OCI-LY3 (cell line): ENCODE results near the gene SLC35B2.

Source experiments
- EZH2phosphoT487 ChIP-seq: fragments of 200-600 bp; shearing (Covaris generic); IDR thresholded peaks from 2 replicates; pipeline ENCODE4 v1.6.1; 2018; ENCODE audit warnings: antibody characterized with exemption, mixed run types, low read depth
- TF ChIP-seq, protein P1 (sequence below): fragments of 200-600, 300-600 bp; sonication (generic); IDR thresholded peaks from 2 replicates; pipeline ENCODE4 v1.5.1; 2014; ENCODE audit warnings: antibody characterized with exemption, low read length, low read depth

DNA sequence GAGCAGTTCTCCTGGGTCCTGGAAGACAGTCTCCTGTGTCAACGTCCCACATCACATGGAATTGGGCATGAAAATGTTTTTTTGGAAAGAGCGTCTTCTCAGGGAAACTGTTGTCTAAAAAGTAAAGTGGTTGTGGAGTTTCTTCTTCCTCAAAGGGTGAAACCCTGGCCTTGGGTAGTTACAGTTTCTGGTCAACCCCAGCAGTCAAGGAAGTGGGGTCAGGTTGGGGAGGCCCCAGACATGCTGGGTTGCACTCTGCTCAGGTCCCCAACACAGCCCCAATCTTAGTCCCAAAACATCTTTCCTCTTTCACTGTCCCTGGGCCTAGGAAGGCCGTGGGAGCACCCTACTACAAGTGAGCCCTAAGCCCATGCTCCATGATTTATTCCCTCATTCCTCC lies 9.0 kb upstream of the SLC35B2 start:
- TF ChIP-seq, protein P1, sequence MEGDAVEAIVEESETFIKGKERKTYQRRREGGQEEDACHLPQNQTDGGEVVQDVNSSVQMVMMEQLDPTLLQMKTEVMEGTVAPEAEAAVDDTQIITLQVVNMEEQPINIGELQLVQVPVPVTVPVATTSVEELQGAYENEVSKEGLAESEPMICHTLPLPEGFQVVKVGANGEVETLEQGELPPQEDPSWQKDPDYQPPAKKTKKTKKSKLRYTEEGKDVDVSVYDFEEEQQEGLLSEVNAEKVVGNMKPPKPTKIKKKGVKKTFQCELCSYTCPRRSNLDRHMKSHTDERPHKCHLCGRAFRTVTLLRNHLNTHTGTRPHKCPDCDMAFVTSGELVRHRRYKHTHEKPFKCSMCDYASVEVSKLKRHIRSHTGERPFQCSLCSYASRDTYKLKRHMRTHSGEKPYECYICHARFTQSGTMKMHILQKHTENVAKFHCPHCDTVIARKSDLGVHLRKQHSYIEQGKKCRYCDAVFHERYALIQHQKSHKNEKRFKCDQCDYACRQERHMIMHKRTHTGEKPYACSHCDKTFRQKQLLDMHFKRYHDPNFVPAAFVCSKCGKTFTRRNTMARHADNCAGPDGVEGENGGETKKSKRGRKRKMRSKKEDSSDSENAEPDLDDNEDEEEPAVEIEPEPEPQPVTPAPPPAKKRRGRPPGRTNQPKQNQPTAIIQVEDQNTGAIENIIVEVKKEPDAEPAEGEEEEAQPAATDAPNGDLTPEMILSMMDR: no peak
- TF ChIP-seq EZH2phosphoT487: no peak
